ENCODE data around the gene FRMD7. TPM values are rescaled to one million over a fixed set of nuclear protein-coding genes. Genes with fewer than 3 reads are reported as not detected.

The FRMD7 gene
- total RNA-seq, 4 donors from 2014 or later: not detected

DNA sequence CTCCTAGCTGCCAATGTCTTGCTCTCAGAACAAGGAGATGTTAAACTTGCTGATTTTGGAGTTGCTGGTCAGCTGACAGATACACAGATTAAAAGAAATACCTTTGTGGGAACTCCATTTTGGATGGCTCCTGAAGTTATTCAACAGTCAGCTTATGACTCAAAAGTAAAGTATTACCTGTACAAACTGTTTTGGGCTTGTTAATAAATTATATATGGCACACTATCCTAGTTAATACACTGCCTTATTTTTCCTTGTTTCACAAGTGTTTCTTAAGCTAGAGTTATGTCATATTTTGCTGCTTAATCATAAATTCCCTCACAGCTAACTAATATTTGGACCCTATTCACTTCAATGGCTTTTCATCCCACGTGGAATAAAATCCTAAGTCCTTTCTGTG is 59.4 kb downstream of the FRMD7 start:
- Histone ChIP-seq H3K36me3 (no peaks in the 10 kb centered on the region), H3K27me3 (no peaks in the 10 kb centered on the region), H3K27ac (no peak overlapping the region), H3K4me1 (no peaks in the 10 kb centered on the region), H3K4me3 (no peak overlapping the region), H3K9me3 (no peaks in the 10 kb centered on the region)
- TF ChIP-seq EP300 (IDR thresholded peaks at IDR 0.05): no peak
- 67 to 70% methylated on average over 1 of the region's 1 CpG for WGBS, 2 donors (ENCODE audit: low coverage in 1 of 2)
- ATAC-seq: no peak

DNA sequence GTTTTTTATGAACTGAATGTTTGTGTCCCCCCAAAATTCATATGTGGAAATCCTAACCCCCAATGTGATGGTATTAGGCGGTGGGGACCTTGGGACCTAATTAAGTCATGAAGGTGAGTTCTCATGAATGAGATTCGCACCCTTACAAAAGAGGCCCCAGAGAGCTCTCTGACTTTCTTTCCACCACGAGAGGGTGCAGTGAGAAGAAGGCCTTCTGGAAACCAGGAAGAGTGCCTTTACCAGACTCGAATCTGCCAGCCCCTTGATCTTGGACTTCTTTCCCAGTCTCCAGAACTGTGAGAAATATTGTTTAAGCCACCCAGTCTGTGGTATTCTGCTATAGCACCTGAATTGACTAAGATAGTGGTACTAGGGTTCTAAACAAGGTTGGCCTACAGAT is 64.0 kb downstream of the FRMD7 start:
- WGBS, 2 donors (ENCODE audit: low coverage in 1 of 2): 54 to 100% methylated on average over 1 to 3 of the region's 4 CpGs
- no peak for ATAC-seq
- TF ChIP-seq POLR2AphosphoS5 (IDR thresholded peaks at IDR 0.05): no peak
- TF ChIP-seq EP300 (IDR thresholded peaks at IDR 0.05): no peak
- TF ChIP-seq, protein P1, sequence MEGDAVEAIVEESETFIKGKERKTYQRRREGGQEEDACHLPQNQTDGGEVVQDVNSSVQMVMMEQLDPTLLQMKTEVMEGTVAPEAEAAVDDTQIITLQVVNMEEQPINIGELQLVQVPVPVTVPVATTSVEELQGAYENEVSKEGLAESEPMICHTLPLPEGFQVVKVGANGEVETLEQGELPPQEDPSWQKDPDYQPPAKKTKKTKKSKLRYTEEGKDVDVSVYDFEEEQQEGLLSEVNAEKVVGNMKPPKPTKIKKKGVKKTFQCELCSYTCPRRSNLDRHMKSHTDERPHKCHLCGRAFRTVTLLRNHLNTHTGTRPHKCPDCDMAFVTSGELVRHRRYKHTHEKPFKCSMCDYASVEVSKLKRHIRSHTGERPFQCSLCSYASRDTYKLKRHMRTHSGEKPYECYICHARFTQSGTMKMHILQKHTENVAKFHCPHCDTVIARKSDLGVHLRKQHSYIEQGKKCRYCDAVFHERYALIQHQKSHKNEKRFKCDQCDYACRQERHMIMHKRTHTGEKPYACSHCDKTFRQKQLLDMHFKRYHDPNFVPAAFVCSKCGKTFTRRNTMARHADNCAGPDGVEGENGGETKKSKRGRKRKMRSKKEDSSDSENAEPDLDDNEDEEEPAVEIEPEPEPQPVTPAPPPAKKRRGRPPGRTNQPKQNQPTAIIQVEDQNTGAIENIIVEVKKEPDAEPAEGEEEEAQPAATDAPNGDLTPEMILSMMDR (IDR thresholded peaks at IDR 0.05): no peak
- no peak for TF ChIP-seq POLR2A (IDR thresholded peaks at IDR 0.05)
- Histone ChIP-seq H3K27ac (no peak overlapping the region), H3K4me3 (no peak overlapping the region), H3K9me3 (no peaks in the 10 kb centered on the region), H3K27me3 (no peaks in the 10 kb centered on the region), H3K36me3 (no peaks in the 10 kb centered on the region), H3K4me1 (no peaks in the 10 kb centered on the region)

DNA sequence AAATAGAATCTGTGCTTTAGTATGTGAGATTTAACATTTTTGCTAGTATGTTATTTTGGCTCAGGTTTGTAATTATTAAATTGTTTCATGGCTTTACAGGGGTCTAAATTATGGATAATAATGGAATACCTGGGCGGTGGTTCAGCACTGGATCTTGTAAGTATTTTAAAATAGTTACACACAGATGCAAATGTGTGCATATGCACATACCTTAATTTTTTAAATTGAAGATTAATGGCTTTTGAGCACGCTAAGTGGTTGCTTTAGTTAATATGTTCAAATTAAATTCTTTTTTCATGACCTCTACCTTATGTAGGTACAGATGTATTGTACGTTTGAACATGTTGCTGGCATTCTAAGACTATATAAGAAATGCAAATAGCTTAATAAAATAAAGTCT is 64.5 kb downstream of the FRMD7 start:
- Histone ChIP-seq H3K27ac (no peak overlapping the region), H3K4me3 (no peak overlapping the region), H3K9me3 (no peaks in the 10 kb centered on the region), H3K4me1 (no peaks in the 10 kb centered on the region), H3K27me3 (no peaks in the 10 kb centered on the region), H3K36me3 (no peaks in the 10 kb centered on the region)
- WGBS, 2 donors (ENCODE audit: low coverage in 1 of 2): 75 to 88% methylated on average over 3 of the region's 3 CpGs
- ATAC-seq: no peak
- no peak for TF ChIP-seq EP300 (IDR thresholded peaks at IDR 0.05)
- TF ChIP-seq, protein P1 (IDR thresholded peaks at IDR 0.05): no peak
- TF ChIP-seq POLR2A (IDR thresholded peaks at IDR 0.05): no peak
- TF ChIP-seq POLR2AphosphoS5 (IDR thresholded peaks at IDR 0.05): no peak

DNA sequence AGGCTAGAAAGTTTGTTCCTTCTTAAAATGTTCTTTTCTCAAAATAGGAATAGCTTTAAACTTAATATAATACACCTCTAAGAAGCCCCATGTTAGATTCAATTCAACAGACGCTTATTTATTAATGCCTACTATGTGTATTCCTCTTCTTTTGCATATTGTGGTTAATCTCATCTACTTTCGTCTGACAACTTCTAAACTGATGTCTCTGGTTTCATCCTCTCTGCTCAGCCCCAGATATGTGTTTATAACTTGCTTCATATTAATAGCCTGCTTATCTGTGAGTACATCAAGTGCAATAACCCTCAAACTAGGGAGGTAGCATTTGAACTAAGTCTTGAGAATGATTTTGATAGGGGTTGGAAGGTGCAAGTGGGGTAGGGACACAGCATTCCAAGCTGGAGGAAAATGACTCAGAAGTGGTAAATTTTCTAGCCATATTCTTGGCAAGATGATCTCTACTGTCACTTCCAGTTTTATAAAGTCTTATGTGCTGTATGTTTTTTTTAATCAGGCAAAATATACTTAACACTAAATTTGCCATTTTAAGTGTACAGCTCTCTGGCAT is 67.8 kb downstream of the FRMD7 start:
- no peaks in the 10 kb centered on the region for H3K4me1 ChIP-seq
- no peak for ATAC-seq
- H3K9me3 ChIP-seq: no peaks in the 10 kb centered on the region
- WGBS, 2 donors (ENCODE audit: low coverage in 1 of 2): 55 to 100% methylated on average over 1 to 2 of the region's 2 CpGs
- no peak overlapping the region for H3K4me3 ChIP-seq
- H3K36me3 ChIP-seq: no peaks in the 10 kb centered on the region
- no peaks in the 10 kb centered on the region for H3K27me3 ChIP-seq
- H3K27ac ChIP-seq: no peak overlapping the region
- TF ChIP-seq, protein P1 (IDR thresholded peaks at IDR 0.05): no peak
- TF ChIP-seq POLR2A (IDR thresholded peaks at IDR 0.05): no peak
- TF ChIP-seq EP300 (IDR thresholded peaks at IDR 0.05): no peak
- no peak for TF ChIP-seq POLR2AphosphoS5 (IDR thresholded peaks at IDR 0.05)

DNA sequence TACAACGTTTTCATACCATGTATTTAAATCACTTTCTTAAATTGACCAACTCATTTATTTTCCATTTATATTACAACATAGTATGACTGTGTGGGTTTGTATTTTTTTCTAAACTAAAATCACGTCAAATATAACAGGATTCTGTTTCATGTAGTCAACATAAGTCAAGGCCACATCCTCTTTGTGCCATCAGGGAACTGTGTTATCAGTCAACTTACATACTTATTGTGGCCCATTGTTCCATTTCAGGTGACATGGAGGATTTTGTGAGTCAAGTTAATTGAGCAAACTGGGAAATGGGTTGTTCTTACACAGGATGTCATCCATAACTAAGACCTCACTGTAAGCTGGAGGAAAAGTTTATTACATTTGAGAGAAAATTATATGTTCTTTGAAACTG is 68.8 kb downstream of the FRMD7 start:
- H3K27me3 ChIP-seq: no peaks in the 10 kb centered on the region
- H3K4me1 ChIP-seq: no peaks in the 10 kb centered on the region
- TF ChIP-seq POLR2A (IDR thresholded peaks at IDR 0.05) (no peak), EP300 (IDR thresholded peaks at IDR 0.05) (no peak), POLR2AphosphoS5 (IDR thresholded peaks at IDR 0.05) (no peak)
- TF ChIP-seq, protein P1 (IDR thresholded peaks at IDR 0.05): no peak
- H3K36me3 ChIP-seq: no peaks in the 10 kb centered on the region
- 51 to 81% methylated on average over 2 of the region's 2 CpGs for WGBS, 2 donors (ENCODE audit: low coverage in 1 of 2)
- no peak for ATAC-seq
- H3K4me3 ChIP-seq: no peak overlapping the region
- H3K9me3 ChIP-seq: no peaks in the 10 kb centered on the region
- no peak overlapping the region for H3K27ac ChIP-seq

Data from gastroesophageal sphincter (tissue), 4 donors.